OCI-LY7 (cell line): Measurements from ENCODE around the gene CTNNBIP1.

Source experiments
- EZH2phosphoT487 ChIP-seq: fragments of 200-600 bp; sonication (generic); IDR thresholded peaks from 2 replicates; pipeline ENCODE4 v1.6.1; 2018; ENCODE audit warnings: low read depth, borderline replicate concordance, mild to moderate bottlenecking, mixed run types, antibody characterized with exemption, low read length, moderate library complexity, mixed read lengths
- TF ChIP-seq, protein P1 (sequence below): fragments of 200-600 bp; sonication (generic); conservative IDR thresholded peaks from 2 replicates; pipeline ENCODE4 v1.5.1; 2014; ENCODE audit warnings: mild to moderate bottlenecking, antibody characterized with exemption, low read length, moderate library complexity, mixed read lengths

DNA sequence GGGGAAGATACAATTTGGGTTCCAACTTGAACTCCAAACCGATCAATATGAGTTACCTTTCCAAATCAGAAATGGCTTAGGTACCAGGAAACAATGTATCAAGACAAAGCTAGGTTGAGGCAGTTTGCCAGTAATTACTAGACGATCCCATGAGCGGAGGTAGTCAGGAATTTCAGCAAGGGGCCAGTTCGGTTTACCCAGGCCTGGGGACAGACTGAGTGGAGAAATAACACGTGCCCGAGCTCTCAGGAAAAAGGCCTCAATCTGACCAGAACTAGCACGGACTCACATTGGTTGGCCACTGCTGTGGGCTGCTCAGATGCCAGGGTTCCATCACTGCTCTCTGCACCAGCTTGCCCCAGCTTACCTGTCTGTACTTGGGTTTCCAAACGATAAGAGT, 101.6 kb downstream of the CTNNBIP1 start:
- TF ChIP-seq, protein P1, sequence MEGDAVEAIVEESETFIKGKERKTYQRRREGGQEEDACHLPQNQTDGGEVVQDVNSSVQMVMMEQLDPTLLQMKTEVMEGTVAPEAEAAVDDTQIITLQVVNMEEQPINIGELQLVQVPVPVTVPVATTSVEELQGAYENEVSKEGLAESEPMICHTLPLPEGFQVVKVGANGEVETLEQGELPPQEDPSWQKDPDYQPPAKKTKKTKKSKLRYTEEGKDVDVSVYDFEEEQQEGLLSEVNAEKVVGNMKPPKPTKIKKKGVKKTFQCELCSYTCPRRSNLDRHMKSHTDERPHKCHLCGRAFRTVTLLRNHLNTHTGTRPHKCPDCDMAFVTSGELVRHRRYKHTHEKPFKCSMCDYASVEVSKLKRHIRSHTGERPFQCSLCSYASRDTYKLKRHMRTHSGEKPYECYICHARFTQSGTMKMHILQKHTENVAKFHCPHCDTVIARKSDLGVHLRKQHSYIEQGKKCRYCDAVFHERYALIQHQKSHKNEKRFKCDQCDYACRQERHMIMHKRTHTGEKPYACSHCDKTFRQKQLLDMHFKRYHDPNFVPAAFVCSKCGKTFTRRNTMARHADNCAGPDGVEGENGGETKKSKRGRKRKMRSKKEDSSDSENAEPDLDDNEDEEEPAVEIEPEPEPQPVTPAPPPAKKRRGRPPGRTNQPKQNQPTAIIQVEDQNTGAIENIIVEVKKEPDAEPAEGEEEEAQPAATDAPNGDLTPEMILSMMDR = no peak
- no peak for TF ChIP-seq EZH2phosphoT487
